Activated CD8-positive, alpha-beta T cell treated with anti-CD3 and anti-CD28 coated beads for 36 hours (primary cell): Measurements from ENCODE around the gene TPRG1. TPM values are rescaled to one million over a fixed set of nuclear protein-coding genes. Genes with fewer than 3 reads are reported as not detected.
A peak's percentile ranks its signal among the peaks of the same experiment; 100 is the strongest.

Experiments
- ATAC-seq: fragments of 200-7000 bp; cut with Tn5 transposase; one replicate; pipeline ENCODE4 v1.10.0; 2021; ENCODE audit warnings: mild to moderate bottlenecking, moderate library complexity
- CTCF ChIA-PET: fragments of 350-600 bp; sonication (Branson Sonifier 250); formaldehyde crosslinking; loops from one replicate; lab custom pipeline; 2021; ENCODE audit warnings: antibody characterized with exemption; lab: Charles Lee
- POLR2A ChIA-PET: fragments of 350-600 bp; sonication (Branson Sonifier 250); formaldehyde crosslinking; loops from one replicate; lab custom pipeline; 2021; ENCODE audit warnings: antibody characterized with exemption; lab: Charles Lee
- DNase-seq: peaks from one replicate; pipeline ENCODE4 v3.0.0-alpha.2; 2020
- H3K27ac Mint-ChIP-seq: one replicate; pipeline ENCODE4 v1.8.0; 2021; ENCODE audit warnings: mild to moderate bottlenecking, mixed read lengths
- H3K27me3 Mint-ChIP-seq: one replicate; pipeline ENCODE4 v1.8.0; 2021; ENCODE audit warnings: mixed read lengths
- H3K36me3 Mint-ChIP-seq: one replicate; pipeline ENCODE4 v1.8.0; 2021; ENCODE audit warnings: low read depth, mixed read lengths
- H3K4me1 Mint-ChIP-seq: one replicate; pipeline ENCODE4 v1.8.0; 2021; ENCODE audit warnings: low read depth, mixed read lengths
- H3K4me3 Mint-ChIP-seq: one replicate; pipeline ENCODE4 v1.8.0; 2021; ENCODE audit warnings: mild to moderate bottlenecking, moderate library complexity, mixed read lengths
- H3K9me3 Mint-ChIP-seq: one replicate; pipeline ENCODE4 v1.8.0; 2021; ENCODE audit warnings: mixed read lengths
- CTCF ChIP-seq: fragments of 200-600 bp; IDR thresholded peaks from one replicate; pipeline ENCODE4 v1.8.0; 2022; ENCODE audit warnings: antibody characterized with exemption, mild to moderate bottlenecking
- intact Hi-C: fragments of 100-400 bp; cut with micrococcal nuclease; formaldehyde crosslinking; loops from one replicate; pipeline ENCODE4 v1.10.0; 2022
- total RNA-seq, 2 experiments: library from RNA; stranded (reverse); gene quantifications; one replicate each; pipeline ENCODE4 v1.2.3, GENCODE V29; 2021

TPRG1 gene
- total RNA-seq, 2 experiments from 2014 or later = 2.5 to 3.0 TPM

GRCh38 chr3:189227249-189227648, 55.5 kb downstream of the TPRG1 start:
- ATAC-seq (no peak), DNase-seq (no peak)
- peaks cover 3% of the 10 kb centered on the region for H3K4me1 Mint-ChIP-seq
- no peak for TF ChIP-seq CTCF
- no peaks in the 10 kb centered on the region for H3K27me3 Mint-ChIP-seq
- intact Hi-C loops = no loop called here
- no peak overlapping the region for H3K27ac Mint-ChIP-seq
- no peak overlapping the region for H3K4me3 Mint-ChIP-seq
- no peaks in the 10 kb centered on the region for H3K9me3 Mint-ChIP-seq
- POLR2A ChIA-PET = no interaction called here
- CTCF ChIA-PET = no interaction called here
- H3K36me3 Mint-ChIP-seq = no peaks in the 10 kb centered on the region

- H3K27ac Mint-ChIP-seq = no peak overlapping the region
- DNase-seq (no peak), ATAC-seq (no peak)
- H3K4me3 Mint-ChIP-seq = no peak overlapping the region
- no peaks in the 10 kb centered on the region for H3K9me3 Mint-ChIP-seq
- intact Hi-C loops = no loop called here
- H3K36me3 Mint-ChIP-seq = no peaks in the 10 kb centered on the region
- peaks cover 13% of the 10 kb centered on the region for H3K4me1 Mint-ChIP-seq
- TF ChIP-seq CTCF = no peak
- ChIA-PET POLR2A (no interaction called here), CTCF (interaction anchor here (0.7 to 1.1 kb wide), 3 partner anchors 14 to 274 kb away, joined by 3 read pairs; no protein-coding TSS in a partner anchor)
- no peaks in the 10 kb centered on the region for H3K27me3 Mint-ChIP-seq
These were observed 57.5 kb downstream of the TPRG1 start for GRCh38 chr3:189229196-189229828.

GRCh38 chr3:189232790-189233189, 61.0 kb downstream of the TPRG1 start:
- no peak for ATAC-seq
- Mint-ChIP-seq H3K36me3 (no peaks in the 10 kb centered on the region), H3K9me3 (no peaks in the 10 kb centered on the region), H3K4me1 (peaks cover 27% of the 10 kb centered on the region), H3K4me3 (no peak overlapping the region), H3K27ac (no peak overlapping the region), H3K27me3 (no peaks in the 10 kb centered on the region)
- CTCF ChIA-PET = interaction anchor here (0.6 to 1.2 kb wide), 7 partner anchors 15 to 1495 kb away, joined by 3 to 4 read pairs (median 4); no protein-coding TSS in a partner anchor
- no peak for DNase-seq
- no peak for TF ChIP-seq CTCF
- intact Hi-C loops = no loop called here
- POLR2A ChIA-PET = no interaction called here

GRCh38 chr3:189233225-189233858, 61.6 kb downstream of the TPRG1 start:
- no peak for TF ChIP-seq CTCF
- Mint-ChIP-seq H3K9me3 (no peaks in the 10 kb centered on the region), H3K27me3 (no peaks in the 10 kb centered on the region), H3K4me1 (peaks cover 27% of the 10 kb centered on the region), H3K27ac (no peak overlapping the region), H3K36me3 (no peaks in the 10 kb centered on the region), H3K4me3 (no peak overlapping the region)
- intact Hi-C loops = no loop called here
- POLR2A ChIA-PET = no interaction called here
- ATAC-seq = peak; percentile 18
- CTCF ChIA-PET = interaction anchor here (0.6 to 1.2 kb wide), 7 partner anchors 21 to 1495 kb away, joined by 3 to 4 read pairs (median 4); no protein-coding TSS in a partner anchor
- DNase-seq = peak; percentile 46

- no peak overlapping the region for H3K4me3 Mint-ChIP-seq
- no peak for TF ChIP-seq CTCF
- H3K36me3 Mint-ChIP-seq = no peaks in the 10 kb centered on the region
- no peak overlapping the region for H3K27ac Mint-ChIP-seq
- no peaks in the 10 kb centered on the region for H3K27me3 Mint-ChIP-seq
- intact Hi-C loops = no loop called here
- no peak for ATAC-seq
- no peaks in the 10 kb centered on the region for H3K9me3 Mint-ChIP-seq
- ChIA-PET POLR2A (no interaction called here), CTCF (no interaction called here)
- DNase-seq = no peak
- H3K4me1 Mint-ChIP-seq = peaks cover 23% of the 10 kb centered on the region
These were observed 63.4 kb downstream of the TPRG1 start for GRCh38 chr3:189235214-189235613.
